ENCODE results near the gene RBMS3.

DNA sequence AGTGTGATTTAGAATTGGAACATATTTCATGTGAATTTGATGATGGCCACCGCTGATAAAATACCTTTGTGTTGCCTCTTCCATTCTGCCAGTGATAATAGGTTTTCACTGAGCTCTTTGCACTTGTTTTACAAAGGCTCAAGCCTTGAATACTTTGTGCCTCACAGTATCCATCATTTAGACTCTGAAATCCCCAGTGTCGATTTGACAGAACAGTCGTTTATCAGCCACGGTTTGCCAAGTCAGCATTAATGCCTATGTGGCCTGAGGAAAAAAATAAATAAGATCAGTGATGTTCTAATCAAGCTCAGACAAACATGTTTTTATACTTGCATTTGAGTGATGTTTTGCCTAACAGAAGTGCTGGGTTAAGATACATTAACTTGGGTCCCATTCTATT lies 399.1 kb downstream of the RBMS3 start:
- TF ChIP-seq, protein P1, sequence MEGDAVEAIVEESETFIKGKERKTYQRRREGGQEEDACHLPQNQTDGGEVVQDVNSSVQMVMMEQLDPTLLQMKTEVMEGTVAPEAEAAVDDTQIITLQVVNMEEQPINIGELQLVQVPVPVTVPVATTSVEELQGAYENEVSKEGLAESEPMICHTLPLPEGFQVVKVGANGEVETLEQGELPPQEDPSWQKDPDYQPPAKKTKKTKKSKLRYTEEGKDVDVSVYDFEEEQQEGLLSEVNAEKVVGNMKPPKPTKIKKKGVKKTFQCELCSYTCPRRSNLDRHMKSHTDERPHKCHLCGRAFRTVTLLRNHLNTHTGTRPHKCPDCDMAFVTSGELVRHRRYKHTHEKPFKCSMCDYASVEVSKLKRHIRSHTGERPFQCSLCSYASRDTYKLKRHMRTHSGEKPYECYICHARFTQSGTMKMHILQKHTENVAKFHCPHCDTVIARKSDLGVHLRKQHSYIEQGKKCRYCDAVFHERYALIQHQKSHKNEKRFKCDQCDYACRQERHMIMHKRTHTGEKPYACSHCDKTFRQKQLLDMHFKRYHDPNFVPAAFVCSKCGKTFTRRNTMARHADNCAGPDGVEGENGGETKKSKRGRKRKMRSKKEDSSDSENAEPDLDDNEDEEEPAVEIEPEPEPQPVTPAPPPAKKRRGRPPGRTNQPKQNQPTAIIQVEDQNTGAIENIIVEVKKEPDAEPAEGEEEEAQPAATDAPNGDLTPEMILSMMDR (IDR thresholded peaks at IDR 0.05): no peak
- no peak for TF ChIP-seq POLR2AphosphoS5 (IDR thresholded peaks at IDR 0.05; ENCODE audit: insufficient read depth in 1 of 2, low read depth in 1 of 2)

All from vagina (tissue), 2 donors.